Liver (tissue), 3 donors: Measurements from ENCODE around the gene CGNL1.

ENCODE experiments used
- ATF3 ChIP-seq: IDR thresholded peaks from 2 replicates; pipeline ENCODE4 v1.6.1; 2016; ENCODE audit warnings: antibody characterized with exemption
- CTCF ChIP-seq: fragments of 150-350 bp; IDR thresholded peaks from 2 replicates; pipeline ENCODE4 v1.5.1; 2017; ENCODE audit warnings: improper control_type of control experiment, low read depth, low read length; ENCODE audit not compliant: missing input control
- JUND ChIP-seq, 2 donors: IDR thresholded peaks; 2 replicates each; pipeline ENCODE4 v1.6.1; 2016; ENCODE audit warnings: antibody characterized with exemption in 2 of 2
- TAF1 ChIP-seq: conservative IDR thresholded peaks from 2 replicates; pipeline ENCODE4 v1.6.1; 2016; ENCODE audit warnings: antibody characterized with exemption, mild to moderate bottlenecking
- donor health status: healthy.
- donor health status: healthy.

GRCh38 chr15:57596978-57597377, 220.7 kb downstream of the CGNL1 start:
- TF ChIP-seq JUND (IDR thresholded peaks at IDR 0.05) (no peak), CTCF (no peak), TAF1 (no peak), ATF3 (no peak)
